Stimulated activated CD4-positive, alpha-beta T cell treated with anti-CD3 and anti-CD28 coated beads, Interleukin-12 subunit alpha, Interleukin-12 subunit beta, amount 100 ng/mL, for 24 hours (primary cell): ENCODE results near the gene BICC1.
"Not testable (repeated sequence)": the region's sequence is repeated elsewhere in the genome, so short reads cannot be mapped to it uniquely, and the experiment has no call there.

ENCODE experiments used
- DNase-seq, 2 experiments: peaks; one replicate each; pipeline ENCODE4 v3.0.0-alpha.2; 2020; ENCODE audit warnings: low read depth in 2 of 2

BICC1 gene

DNA sequence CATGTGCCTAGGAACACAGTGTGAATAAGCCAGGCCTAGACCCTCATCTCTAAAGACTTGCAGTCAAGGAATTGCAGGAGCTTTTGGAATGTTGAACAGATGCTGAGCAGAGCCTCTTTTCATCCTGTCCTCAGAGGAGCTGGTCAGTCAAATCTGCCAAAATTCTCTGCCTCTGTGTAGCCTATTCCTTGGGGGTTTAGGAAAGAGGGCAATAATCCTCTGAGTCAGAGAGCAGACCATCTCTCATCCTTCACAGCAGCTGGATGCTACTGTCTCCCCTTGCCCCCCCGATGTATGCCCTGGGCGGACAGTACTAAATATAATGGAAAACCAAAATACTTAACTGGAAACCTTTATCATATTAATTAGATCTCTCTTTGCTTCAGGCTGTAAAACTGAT lies 52.6 kb downstream of the BICC1 start:
- DNase-seq: no peak

DNA sequence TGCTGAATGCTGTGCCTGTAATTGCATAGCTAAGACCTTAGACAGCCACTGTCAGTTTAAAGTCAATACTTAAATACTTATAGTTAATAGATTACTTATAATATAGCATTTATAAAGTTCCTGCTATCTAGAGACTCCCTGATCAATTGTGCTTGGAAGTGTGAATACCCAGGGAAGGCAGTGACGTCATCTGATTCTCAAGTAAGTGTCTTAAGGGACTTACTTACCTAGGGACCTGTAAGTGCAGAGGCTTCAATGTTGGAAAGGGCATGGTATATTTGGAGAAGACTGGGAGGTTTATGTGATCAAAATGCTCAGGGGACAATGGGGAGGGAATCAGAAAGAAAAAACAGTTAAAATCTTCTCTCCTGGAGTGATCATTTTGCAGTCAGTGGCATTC lies 55.0 kb downstream of the BICC1 start:
- DNase-seq: no peak

DNA sequence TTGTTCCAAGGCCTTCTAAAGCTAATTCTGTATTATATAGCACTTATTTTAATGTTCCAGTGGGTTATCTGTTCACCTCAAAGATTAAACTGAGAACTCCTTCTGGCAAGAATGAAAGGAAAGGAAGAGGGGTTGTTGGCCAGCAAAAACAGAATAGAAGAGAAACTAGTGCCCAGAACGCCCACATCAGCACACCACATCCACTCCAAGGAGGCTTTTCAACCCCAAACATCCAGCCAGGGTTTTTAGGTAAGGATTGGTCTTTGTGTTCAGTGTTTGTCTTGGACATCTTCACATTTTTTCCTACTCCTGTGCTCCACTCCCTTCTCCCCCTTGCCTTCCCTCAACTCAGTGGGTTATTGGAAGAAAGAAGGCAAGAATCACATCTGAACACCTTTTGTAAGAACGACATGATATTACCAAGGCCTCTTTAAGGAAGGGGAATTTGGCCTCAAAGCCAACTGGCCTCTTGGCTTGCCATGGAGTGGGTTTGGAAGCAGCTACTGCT lies 55.8 kb downstream of the BICC1 start:
- no peak for DNase-seq

DNA sequence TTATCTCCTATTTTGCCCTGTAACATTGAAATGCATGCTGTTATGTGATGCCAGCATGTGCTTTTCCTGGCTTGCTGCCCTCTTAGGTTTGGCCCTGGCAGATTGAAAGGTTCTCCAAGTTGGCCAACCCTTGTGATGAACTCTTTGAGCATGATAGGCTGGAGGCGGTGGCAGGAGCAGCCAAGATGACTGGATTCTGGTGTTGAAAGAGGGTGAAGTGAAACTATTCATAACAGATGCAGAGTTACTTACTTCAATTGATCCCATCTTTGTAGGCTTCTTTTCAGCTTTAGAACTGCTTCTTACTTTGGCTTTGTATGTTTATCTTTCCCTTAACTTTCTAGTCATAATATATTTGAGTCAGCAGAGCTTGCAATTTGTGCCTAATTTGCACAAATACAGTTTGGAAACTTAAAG lies 57.6 kb downstream of the BICC1 start:
- no peak for DNase-seq

DNA sequence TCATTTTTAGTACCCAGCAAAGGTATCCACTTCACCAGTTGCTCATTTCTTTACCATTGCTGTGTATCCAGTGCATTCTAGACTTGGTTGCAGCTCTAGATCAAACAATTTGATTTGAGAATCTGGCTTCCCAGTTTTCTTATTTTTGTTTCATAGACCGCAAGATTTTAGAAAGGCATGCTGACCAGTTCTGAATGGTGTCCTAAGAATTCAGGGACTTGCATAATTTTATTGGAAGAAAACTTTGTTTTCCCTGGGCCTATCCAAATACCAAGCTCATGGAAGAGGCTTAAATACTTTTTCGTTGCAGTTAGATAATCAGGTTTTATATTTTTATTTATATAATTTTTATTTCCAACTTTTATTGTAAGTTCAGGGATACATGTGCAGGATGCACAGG lies 58.3 kb downstream of the BICC1 start:
- no peak for DNase-seq

DNA sequence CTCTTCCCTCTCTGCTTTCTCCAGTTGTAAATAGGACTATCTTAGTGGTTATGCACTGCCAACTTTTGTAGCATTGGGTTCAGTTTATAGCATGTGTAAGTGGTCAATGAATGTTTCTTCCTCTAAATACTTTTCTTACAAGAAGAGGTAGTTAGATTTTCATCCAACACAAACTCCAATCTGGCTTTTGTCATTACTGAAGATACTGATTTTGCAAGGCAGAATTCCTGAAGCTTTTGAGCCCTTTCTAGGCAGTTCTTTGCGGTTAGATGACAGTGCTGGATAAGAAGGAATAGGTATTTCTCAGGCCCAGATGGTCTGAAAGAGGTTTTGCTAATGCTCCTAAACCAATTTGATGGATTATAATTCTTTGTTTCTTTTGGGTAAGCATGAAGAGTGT lies 60.5 kb downstream of the BICC1 start:
- DNase-seq: no peak

DNA sequence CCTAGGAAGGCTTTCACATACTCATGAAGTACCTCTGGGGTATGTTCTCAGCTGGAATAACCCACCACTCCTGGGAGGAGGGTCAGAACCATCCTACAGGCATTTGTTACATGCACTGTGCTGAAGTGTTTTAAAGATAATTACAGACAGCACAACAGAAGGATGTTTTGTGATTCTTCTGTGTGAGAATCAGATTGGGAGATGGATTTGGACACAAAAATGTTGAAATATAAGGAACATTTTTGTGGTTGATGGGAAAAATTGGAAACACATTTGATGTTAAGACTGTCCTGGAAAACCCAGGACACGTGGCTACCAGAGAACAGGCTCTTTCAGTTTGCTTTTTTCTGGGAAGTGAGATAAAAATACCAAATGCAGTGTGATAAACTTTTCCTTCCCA lies 61.4 kb downstream of the BICC1 start:
- no peak for DNase-seq

DNA sequence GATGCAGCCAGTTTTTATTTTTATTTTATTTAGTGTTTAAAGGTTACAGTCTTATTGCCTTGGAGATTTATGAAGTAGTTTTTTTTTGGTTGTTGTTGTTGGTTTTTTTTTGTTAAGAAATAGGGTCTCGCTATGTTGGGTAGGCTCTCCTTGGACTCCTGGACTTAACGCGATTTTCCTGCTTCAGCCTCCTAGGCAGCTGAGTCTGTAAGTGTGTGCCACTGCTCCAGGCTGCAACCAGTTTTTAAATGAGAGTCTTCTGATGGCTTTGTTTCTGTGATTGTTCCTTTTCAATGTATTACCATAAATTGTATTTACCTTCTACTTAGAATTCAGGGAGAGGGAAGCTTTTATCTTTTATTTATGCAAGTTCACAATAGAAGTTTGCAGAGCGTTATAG lies 62.8 kb downstream of the BICC1 start:
- DNase-seq: no peak

DNA sequence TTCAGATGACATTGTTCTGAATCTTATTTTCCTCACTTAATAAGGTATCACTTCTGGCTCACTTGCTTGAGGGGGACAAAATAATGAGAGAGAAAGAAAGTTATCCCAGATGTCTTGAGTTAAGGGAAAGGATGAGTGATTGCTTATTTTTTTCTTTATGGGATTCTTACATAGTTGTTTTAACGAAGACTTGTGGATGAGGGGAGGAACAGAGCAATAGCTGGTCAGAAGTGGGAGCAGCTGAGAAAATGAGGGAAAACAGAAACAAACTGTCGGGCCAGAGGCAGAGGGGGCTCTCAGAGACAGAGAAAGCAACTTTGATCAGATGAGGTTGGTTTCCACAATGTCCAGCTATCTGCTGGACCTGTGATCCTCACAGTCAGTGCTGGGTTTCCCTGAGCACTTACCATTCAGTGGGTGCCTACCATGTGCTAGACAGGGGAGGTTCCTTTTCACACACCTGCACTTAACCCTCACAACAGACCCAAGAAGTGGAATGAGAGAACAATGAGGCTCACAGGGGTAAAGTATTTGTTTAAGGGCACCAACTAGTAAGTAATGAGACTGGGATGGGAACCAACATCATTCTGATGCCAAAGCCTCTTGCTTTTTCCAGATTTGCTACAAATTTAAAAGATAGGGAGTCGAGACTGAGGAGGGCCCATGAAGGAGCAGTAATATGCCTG lies 64.2 kb downstream of the BICC1 start:
- no peak for DNase-seq

DNA sequence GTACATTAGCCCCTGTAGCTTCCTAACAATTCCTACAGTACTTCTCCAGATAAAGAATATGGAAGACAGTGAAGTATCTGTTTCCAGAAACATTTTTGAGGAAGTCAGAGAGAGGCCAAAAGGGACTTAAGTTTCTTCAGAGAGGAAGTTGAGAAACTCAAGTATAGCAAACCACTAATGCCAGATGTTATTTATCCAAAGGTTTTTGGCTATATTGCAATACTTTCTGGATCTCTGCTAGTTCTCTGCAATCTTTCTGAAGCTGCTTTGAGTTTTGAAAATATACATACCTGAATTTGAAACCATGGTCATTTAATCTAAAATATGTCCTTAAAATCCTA lies 64.7 kb downstream of the BICC1 start:
- no peak for DNase-seq

DNA sequence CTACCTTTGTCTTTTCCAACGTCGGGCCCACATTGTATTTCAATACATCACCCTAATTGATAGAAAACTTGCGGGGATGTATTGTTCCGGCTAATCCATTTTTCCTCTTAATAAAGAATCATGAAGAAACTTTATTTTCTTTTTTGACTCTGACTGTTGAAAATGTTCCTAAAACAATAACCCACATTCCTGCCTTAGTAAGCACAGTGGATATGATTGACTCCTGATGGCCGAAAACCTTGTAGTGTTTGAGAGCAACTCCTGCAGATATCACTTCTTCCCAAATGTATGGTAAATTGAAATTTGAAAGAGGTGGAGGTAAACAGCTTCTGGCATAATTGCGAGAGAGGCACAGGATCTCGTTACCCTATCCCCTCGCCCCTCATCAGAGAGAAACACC lies 65.7 kb downstream of the BICC1 start:
- no peak for DNase-seq

DNA sequence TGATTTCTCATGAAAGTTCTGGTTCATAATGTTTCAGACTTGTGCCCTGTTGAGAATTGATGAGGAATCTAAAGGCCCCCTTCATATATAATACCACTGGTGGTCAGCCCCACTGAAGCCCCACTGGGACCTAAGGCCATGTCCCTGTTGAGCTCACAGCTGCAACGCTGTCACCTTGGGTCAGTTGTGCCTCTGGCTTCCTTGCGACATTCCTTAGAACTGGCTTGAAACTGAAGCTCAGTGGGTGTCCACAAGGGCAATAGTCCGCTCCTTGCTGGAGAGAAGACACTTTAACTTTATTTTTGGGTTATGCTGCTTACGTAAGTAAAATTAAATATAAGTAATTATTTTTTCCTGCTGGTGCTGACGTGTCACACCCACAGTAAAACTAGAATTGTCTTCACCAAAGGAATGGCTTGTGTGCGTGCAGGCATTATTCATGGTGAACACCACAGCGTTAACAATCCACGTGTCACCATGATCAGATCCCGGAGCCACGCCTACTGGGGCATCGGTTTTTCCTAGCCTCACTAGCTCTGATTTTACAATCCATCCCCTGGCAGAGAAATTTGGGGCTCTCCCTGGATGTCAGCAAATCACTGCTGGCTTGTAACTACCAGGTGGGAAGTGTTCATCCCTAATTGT lies 66.5 kb downstream of the BICC1 start:
- DNase-seq: no peak

DNA sequence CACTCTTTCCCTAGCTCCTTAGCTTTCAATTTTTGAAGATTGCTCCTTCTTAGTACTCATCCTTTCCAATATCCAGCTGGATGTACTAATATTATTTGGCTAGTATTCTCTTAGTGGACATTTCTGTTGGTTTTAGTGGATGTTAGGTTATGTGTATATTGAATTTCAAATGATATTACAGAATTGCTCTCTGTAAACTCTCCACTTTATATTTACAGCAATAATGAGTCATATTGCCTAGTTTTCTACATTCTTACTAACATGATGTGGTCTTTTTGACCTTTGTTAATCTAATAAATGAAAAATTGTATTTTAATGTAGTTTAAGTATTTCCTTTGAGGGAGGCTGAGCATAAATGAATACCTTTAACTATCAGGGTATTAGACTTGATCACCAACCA lies 69.4 kb downstream of the BICC1 start:
- no peak for DNase-seq

DNA sequence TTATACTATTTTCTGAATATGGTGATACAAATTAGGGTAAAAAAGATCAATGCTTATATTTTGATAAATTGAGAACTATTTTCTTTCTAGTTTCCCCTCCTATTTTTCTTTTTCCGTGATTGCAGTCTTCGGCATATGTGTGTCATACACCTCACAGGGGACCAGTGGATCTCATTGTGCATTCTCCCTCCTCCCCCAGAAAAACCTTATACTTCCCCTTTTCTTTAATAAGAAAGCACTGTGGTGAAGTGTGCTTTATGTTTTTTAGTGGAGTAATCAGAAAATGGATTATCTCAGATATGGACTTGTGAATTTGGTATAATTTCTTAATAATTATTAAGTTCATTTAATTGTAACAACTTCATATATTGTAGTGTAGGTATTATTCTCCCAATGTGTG lies 72.8 kb downstream of the BICC1 start:
- no peak for DNase-seq

DNA sequence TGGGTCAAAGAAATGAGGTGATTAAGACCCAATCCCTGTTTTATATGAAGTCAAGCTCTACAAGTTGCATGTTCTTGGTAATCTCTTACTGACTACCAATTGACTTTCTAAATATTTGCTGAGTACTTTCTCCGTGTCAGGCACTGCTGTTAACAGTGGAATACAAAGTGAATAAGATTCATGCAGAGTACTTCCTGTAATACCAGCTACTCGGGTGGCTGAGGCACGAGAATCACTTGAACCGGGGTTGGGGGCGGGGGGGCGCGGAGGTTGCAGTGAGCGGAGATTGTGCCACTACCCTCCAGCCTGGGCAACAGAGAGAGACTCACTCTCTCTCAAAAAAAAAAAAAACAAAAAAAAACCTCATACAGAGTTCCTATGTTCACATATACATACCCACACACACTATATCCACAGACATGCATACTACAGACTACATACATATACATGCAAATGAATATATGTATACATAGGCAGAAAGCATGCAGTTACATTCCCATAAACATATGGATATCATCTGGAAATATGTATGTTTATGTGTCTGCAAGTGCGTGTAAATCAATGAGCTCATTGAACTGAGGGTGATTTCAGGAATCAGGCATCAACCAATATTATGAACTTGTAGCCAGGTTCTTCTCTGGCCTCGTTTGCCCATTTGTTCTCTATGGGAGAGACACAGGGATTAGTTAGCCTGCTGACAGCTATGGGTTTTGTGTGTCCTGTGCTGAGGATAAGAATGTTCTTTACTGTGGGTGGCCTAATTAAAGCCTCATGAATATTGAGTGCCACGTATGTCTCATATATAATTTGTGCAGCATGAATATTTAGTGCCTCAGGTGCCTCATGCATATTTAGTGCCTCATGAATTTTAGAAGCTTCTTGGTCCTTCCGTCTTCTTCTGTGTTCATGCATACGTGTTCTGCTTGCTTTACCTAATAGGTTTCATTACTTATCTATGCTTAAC lies 73.9 kb downstream of the BICC1 start:
- DNase-seq: no peak

DNA sequence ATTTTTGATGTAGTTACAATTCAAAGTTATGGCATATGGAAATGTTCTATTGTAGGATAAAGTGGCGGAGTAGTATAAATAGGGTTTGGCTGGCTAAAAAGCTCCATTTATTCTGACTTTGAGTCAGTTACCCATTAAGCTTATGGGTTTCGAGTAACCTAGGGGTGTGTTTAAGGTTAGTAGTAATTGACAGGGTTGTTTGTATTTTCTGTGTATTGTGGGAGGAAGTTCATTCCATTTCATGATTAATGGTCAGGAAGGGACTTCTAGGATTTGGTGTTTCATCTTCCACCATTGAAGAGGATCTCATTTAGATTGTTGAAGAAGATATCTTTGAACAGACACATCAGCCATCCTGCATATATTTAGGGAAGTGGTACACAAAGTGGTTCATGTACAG lies 75.0 kb downstream of the BICC1 start:
- DNase-seq: no peak

DNA sequence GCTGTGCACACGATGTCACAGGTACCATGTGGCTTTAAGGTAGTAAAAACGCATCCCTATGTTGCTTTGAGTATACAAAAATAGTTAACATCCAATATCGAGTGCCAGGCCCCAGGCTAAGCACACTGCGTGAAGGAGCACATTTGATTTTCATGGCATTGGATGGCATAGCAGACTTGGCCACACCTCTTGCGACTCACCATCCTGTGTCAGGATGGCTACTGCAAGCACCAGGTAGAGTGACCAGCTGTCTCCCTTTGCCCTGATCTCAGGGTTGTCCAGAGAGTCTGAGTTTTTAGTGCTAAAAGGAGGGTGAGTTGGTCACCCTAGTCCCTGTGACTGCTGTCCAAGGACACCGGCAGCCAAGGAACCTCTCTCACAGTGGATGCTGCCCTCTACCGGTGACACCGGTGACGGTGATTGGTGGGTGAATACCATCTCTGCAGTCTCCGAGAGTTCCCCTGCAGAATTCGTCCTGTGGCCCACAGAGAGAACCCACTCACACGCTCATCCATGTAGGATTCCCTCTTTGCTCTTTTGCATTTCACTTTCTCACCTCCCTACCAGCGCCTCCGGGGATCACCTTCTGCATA lies 76.1 kb downstream of the BICC1 start:
- no peak for DNase-seq

DNA sequence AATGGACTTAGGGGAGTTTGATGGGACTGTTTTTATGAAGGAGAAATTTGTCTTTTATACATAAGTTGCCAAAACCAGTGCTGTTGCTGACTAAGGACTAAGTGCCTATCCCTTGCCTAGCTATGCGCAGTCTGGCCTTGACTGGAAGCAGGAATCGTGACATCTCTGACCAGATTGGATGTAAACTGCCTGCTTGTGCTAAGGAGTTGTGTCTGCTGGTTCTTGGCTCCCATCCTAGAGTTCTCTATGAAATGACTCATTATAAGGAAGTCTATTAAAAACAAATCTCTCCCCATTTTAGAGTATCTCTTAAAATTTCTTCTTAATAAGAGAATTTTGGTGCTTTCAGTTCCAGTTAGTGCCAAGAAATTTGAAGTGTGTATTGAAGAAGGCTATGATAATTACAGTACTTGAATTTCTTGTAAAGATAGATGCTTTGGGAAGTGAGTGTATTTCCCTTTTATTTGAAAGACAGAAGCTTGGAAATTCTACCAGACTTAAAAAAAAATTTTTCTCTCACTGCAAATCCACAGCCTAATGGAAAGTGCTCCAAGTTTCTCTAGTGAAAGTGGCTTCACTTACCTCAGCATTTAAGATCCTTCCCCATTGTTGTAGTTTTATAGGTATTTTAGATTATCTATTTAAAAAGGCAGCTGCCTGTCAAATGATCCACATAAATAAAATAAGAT lies 77.6 kb downstream of the BICC1 start:
- DNase-seq: no peak

DNA sequence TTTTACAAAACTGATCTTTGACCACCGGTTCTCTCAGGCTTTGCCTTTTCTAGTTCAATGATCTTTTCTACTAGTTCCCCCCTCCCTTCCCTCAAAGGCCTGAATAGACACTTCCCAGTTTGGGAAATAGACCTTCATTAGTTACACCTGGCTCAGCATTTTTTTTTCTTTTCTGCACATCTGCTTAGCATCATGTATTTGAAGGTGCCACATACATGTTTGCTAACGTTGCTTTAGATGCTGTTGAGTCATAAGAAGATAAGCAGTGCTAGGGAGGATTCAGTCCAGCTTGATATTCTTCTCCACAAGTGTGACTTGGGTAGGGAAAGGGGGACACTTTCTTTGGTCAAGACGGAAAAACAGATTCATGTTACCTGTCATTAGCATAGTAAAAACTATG lies 78.3 kb downstream of the BICC1 start:
- DNase-seq: no peak

DNA sequence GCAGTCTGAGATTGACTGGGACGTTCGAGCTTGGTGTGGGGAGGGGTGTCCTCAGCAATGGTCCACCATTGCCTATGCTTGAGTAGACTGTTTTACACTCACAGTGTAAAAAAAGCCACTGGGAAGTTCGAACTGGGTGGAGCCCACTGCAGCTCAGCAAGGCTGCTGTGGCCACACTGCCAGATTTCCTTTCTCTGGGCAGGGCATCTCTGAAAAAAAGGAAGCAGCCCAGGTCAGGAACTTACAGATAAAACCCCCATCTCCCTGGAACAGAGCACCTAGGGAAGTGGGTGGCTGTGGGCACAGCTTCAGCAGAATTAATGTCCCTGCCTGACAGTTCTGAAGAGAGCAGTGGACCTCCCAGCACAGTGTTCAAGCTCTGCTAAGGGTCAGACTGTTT lies 80.3 kb downstream of the BICC1 start:
- no peak for DNase-seq

DNA sequence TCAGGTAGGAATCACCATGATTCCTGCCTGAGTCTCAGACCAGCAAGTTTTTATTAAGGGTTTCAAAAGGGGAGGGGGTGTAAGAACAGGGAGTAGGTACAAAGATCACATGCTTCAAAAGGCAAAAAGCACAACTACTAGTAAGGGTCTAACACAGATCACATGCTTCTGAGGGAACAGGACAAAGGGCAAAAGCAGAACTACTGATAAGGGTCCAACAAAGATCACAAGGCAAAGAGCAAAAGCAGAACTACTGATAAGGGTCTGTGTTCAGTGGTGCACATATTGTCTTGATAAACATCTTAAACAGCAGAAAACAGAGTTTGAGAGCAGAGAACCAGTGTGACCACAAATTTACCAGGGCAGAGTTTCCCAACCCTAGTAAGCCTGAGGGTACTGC lies 84.5 kb downstream of the BICC1 start:
- DNase-seq: not testable (repeated sequence)
